Activated CD8-positive, alpha-beta memory T cell treated with anti-CD3 and anti-CD28 coated beads, Interleukin-2, amount 50 U/mL, for 48 hours (primary cell): ENCODE measurements around the gene ITGB1.
A peak's percentile ranks its signal among the peaks of the same experiment; 100 is the strongest.
"Not testable (repeated sequence)": the region's sequence is repeated elsewhere in the genome, so short reads cannot be mapped to it uniquely, and the experiment has no call there.

Experiments
- DNase-seq: peaks from one replicate; pipeline ENCODE4 v3.0.0-alpha.2; 2020

ITGB1 gene

DNA sequence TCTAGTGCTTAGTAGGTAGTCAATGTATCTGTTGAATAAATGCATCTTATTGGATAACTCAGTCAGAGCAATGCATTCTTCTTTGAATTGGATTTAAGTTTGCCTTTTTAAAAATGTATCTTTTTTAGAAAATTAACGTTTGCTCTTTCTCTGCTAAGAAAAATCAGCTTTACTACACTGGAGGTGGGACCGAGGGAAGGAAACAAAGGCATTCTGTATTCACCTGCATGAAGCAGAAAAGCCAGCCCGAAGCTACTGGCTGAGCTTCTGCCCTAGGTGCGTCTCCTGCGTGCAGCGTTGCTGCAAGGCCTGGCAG, 22.2 kb upstream of the ITGB1 start:
- DNase-seq: no peak

DNA sequence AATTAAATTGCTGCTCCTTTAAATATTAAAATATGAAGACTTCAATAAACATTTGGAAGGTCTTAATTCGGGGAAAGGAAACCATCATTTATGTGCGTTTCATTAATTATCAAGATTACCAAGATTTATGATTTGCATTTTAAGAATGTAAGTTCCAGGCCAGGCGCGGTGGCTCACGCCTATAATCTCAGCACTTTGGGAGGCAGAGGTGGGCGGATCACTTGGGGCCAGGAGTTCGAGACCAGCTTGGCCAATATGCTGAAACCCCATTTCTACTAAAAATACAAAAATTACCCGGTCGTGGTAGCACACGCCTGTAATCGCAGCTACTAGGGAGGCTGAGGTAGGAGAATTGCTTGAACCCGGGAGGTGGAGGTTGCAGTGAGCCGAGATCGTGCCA, 21.7 kb upstream of the ITGB1 start:
- DNase-seq: not testable (repeated sequence)

DNA sequence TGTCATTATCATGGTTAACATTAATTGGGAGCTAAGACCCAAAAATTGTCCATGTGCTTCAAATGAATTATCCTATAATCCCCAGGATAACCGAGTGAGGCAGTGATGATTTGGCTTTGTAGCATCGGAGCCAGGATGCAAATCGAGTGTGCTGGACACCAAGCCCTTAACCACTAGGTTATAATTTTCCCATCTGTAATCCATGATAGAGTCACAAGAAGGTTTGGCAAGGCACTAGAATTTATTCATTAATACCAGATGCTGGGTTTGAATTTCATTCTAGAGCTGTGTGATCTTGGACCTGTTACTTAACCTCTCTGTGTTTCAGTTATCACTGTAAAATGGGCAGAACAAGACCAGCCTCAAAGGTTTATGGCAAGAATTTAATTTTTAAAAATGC, 21.0 kb upstream of the ITGB1 start:
- DNase-seq: no peak

DNA sequence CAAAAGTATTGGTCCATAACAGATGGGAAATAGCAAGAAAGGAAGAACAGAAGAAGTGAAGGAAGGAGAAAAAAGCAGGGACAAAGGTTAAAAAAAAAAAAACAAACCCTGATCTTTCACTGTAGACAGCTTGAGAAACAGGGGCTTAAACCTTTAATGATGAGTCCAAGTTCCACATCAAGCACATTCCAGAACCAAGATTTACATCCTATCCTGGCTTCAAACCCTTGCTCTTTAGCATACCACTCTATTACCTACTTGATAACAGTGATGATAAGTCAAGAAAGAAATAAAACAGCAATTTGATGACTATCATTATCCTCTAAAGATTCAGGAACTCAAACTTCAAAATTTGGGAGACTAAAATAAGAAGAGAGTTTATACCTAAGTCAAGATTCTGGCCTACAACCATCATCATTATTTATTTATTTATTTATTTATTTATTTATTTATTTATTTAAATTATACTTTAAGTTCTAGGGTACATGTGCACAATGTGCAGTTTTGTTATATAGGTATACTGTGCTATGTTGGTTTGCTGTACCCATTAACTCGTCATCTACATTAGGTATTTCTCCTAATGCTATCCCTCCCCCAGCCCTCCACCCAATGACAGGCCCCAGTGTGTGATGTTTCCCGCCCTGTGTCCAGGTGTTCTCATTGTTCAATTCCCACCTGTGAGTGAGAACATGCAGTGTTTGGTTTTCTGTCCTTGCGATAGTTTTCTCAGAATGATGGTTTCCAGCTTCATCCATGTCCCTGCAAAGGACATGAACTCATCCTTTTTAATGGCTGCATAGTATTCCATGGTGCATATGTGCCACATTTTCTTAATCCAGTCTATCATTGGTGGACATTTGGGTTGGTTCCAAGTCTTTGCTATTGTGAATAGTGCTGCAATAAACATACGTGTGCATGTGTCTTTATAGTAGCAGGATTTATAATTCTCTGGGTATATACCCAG, 20.1 kb upstream of the ITGB1 start:
- not testable (repeated sequence) for DNase-seq

DNA sequence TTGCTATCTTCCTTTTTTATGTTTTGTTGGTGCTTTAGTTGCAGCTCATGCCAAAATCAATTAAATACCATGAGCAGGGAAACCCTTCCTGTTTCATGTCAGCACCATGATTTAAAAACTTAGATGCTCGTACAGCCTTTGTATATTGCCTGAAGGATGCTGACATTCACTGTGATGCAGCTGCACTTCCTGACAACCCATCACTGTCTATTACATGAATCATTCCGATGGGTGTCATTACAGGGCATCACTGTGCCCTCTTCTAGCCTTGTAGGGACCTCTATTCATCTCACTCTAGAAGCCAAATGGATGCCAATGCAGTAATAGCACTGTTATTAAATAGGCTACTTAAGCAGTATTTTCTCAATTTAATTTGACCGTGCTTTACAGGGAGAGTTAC, 18.3 kb upstream of the ITGB1 start:
- DNase-seq: no peak

DNA sequence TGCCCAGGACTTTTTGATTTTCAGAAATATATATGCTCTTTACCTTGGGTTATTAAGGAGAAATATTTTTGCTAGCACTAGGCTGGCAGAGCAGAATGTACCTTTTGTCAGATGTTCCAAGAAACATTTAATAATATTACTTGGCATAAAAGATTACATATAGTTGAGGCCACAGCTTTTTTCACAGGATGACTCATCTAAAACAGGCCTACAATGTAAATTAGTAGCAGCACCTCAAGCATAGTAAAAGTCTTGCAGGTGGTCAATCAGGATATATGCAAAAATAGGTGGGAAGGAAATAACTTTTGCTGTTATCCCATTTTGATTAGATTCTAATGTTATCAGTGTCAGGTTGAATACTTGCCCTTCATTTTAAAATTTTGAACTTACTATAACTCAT, 14.9 kb upstream of the ITGB1 start:
- DNase-seq: no peak

DNA sequence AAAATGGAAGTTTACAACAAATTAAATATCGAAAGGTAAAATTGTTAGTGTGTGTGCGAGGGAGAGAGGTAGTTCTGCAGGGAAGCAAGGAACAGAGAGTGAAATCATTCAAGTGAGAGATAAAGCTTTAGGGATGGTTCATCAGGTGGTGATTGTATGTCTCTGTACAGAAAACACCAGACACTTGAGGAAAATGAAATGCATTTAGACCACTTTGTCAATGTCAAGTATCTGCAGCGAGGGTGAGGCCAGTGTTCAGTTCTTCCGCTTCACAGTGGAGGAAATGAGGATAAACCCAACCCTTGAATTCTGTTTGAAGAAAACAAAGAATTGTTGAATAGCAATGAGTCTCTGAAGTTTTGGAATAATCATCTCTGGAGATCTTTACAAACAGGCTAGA, 14.4 kb upstream of the ITGB1 start:
- DNase-seq: no peak

DNA sequence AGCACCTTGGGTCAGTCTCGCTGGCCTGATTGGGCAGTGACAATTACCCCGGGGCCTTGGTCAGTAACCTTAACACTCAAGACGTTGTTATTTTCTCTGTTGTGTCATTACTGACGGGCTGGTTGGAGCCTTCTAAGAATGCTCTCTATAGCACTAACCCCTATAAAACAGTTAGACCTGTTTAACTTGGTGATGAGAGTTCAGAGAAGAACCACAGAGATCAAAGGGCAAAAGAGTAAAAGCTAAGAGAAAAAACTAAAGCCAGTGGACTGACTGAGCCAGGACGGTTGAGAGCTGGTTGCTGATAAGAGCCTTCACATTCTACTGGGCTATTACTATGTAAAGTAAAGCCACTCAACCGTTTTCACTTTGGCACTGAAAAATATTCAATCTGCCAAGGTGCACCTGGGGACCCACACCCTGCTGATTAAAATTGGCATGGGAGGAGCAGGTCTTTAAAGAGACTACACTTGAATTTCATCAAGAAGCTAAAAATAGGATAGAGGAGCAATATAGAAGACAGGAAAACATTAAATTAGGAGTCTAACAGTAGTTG, 13.6 kb upstream of the ITGB1 start:
- no peak for DNase-seq

DNA sequence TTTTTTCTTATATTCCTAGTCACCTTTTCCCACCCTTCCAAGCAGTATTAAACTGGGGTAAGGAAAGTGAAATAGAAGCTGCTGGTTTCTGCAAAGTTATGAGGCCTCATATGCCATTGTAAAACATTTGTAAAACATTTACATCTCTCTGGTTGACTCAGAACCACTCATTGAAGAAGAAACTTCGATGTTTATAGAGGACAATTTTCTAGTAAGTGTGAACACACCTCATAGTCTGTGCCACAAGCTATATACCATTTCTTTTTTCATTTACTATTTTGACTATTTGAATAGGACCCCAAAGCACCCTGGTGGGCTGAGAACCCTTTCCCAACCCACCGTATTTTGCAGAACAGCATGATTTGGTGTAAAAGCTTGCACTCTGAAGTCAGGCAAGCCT, 12.9 kb upstream of the ITGB1 start:
- no peak for DNase-seq

DNA sequence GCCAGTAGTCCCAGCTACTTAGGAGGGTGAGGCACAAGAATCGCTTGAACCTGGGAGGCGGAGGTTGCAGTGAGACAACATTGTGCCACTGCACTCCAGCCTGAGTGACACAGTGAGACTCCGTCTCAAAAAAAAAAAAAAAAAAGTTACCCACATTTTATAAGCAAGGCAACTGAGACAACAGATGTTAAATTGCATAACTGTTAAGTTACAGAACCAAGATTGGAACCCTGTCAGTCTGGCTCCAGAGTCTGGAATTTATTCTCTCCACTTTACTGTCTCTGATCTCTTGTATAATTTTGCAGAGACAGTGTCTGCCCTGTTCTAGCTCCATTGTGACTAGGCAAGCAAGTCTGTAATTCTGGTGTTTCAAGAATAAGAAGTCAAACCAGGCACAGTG, 6.2 kb upstream of the ITGB1 start:
- no peak for DNase-seq

DNA sequence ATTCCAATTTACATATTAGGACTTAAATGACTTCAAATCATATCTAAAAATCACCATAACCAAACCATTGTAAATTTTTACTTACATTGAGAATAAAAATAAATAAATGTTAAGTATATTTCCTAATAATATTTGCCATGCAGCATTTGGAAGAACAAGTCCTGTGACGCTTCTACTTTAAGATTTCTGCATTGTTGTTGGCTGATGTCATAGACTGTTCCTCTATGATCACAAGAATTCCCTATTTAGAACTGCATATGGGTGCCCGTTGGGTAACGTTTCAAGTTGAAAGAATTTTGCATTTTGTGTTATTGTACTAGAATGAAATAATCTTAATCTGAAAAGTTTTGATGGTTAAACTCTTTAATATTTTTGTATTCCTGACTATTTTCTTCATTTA, 5.1 kb upstream of the ITGB1 start:
- DNase-seq: no peak

DNA sequence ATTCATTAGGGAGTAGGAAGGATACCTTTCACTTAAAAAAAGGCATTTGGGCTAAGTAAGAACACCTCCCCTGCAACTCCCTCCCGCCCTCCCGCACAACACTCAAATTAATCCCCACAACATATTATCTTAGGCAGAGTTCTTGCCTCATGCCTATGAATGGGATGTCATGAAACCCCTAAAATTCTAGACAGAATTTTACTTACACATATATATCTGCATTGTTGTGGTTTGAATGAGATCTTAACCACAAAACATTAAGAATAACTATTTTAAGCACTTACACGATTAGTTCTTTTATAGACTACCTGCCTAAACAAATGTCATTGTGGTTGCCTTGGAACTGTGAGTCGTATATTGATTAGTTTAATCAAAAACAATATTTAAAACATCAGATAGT, 4.5 kb upstream of the ITGB1 start:
- no peak for DNase-seq

DNA sequence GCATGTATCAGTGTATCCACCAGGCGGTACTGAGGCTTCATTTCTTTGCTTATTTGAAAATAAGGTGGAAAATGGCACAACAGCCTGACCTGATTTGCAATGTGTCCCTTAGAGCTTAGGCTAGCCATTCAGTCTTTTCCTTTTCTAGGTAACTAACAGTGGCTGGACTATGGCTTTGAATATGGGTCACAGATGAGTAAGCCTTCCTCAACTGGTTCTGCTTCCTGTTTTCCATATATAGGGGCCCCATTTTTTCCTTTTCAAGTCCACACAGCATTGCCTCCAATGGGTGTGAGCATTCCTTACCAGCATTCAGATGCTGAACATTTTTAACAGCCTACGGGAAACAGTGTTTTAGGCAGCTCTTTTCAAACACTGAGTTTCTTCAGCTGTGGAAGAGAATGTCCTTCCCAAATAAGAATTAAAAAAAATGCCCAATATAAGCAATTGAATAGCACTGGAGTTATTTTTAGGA, 3.9 kb upstream of the ITGB1 start:
- DNase-seq: no peak

DNA sequence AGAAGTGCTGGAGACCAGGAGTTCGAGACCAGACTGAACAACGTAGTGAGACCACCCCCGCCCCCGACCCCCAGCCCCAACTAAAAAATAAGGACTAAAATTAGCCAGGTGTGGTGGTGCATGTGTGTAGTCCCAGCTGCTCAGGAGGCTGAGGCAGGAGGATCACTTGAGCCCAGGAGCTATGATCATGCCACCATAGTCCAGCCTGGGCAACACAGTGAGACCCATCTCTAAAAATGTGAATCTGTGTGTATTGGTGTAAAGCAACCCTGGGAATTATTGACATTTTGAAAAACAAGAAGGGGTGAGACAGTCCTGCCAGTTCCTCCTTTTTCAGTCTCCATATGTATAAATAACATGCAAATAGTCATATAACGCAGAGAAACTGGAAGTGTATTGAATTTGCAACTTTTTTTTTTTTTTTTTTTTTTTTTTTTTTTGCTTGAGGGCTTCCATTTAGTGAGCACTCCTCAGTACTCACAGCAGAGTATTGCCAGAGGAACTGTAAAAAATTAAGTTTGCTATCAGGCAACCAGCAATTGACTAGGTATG, 3.4 kb upstream of the ITGB1 start:
- no peak for DNase-seq

DNA sequence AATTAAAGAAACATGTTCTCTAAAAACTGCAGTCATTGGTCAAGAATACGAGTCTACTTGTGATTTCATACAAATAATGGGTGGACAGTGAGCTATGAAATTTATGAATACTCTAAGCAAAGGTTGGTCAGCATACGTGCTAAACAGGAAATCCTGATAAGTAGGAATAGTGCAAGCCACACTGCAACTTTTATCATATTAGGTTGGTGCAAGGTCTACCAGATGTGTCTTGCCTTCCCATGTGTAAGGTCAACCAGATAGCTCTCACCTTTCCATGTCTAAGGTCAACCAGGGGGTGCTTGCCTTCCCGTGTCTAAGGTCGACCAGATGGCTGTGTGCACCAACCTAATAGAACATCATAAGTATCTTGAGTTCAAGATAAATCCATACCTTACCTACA, 2.0 kb upstream of the ITGB1 start:
- no peak for DNase-seq

DNA sequence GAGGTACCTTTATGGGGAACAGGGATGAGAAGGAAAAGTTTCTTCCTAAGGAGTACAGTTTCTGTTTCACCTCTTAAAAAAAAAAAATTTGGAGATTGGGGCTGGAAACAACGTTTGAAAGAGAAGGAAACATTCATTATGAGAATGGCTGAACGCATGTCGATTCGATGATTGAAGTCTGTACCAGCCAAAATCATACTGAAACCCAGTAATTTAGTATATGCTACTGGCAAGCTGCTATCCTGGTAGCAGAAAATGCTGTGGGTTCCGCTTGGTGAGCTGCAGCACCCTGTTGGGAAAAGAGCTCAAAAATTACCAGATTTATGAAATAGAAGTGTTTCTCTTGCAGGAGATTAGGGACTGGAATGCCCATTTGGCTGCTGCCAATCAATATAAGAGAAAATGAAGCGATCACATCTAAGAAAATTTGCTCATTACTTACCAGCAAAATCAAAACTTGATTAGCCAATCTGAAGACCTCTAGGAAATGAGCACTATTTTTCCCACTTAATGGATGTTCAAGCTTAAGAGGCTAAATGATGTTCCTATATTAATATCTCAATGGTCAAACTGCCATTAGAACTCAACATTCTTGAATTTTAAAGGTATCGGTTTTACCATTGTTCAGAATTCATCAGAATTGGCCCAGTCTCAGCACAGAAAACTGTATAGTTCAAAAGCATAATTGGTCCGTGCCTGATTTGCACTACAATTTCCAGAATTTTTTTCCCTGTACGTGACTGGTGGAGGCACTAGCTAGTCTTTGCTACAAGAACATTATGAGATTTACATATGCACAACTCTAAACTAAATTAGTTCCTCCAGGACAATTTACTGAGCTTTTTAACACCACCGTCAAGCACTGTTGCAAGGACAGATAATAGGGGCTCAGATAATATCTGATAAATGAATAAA, 1.2 kb upstream of the ITGB1 start:
- DNase-seq: no peak

DNA sequence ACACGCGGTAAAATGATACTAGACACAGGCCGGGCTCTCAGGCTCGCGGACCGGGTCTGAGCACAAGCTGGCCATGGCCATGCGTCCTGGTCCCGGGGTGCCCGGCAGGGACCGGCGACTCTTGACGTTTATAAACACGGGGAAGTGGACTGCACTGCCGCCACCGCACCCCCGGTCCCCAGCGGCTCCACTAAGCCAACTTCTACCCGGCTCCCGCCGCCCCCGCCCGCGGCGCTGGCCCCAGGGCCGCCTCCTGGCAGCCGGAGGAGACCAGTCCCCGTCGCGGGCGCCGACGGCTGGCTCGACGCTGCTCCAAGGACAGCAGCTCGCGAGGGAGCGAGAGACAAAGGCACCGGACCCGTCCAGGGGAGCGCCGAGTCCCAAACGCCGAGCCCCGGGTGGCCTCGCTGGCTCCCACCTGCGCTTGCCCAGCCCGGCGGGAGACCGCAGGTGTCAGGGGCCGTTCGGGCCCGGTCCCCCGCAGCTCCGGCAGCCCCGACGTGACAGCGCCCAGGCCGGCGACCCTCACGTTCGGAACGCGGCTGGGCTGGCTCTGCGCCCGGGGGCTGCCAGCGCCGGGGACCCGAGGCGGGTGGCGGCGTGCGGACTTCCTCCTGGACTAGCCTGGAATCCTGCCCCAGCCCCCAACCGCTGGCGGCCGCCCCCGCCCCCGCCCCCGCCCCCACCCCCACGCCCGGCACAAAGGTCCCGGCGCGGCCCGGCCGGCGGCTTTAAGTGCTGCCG, 517 bp downstream of the ITGB1 start:
- DNase-seq: peak; percentile 74

DNA sequence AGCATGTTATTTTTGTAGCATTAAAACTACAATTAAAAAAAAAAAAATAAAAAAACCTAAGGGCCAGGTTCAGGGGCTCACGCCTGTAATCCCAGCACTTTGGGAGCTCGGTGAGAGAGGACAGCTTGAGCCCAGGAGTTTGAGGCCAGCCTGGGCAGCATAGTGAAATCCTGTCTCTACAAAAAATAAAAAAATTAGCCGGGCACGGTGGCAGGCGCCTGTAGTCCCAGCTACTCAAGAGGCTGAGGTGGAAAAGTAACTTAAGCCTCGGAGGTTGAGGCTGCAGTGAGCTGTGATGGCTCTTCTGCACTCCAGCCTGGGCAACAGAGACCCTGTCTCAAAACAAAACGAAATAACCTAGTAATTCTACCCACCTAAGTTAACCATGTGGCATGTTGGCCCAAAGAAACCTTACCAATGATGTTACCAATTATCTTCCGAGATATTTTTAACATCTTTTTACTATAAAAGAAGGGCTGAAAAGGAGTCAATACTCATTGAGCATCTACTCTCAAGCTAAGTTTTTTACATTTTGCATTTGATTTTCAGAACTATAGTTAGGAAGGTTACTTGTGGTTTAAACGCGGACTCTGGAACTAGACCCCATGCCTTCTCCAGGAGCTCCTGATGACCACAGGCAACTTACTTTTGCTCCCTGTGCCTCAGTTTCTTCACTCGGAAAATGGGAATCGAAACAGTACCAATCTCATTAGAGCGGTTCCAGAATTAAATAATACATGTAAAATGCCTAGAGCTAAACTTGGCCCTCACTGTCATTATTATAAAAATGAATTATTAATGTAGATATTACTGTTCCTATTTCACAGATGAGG, 1.4 kb downstream of the ITGB1 start:
- DNase-seq: no peak

DNA sequence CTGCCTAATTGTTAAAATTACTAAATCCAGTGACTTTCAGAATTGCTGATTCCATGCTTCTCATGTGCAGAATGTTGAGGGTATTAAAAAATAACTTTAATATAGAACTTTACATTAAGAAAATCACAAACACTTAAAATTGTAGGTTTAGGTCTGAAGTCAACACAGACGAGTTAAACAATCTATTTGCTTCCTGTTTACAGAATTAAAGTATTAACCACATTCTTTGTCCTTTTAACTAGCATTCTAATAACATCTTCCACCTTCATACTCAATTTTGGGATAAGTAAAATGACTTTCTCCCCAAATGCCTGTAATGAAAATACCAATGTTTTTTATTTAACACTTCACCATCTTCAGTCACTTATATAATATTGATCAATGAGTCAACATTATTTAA, 2.2 kb downstream of the ITGB1 start:
- DNase-seq: no peak

DNA sequence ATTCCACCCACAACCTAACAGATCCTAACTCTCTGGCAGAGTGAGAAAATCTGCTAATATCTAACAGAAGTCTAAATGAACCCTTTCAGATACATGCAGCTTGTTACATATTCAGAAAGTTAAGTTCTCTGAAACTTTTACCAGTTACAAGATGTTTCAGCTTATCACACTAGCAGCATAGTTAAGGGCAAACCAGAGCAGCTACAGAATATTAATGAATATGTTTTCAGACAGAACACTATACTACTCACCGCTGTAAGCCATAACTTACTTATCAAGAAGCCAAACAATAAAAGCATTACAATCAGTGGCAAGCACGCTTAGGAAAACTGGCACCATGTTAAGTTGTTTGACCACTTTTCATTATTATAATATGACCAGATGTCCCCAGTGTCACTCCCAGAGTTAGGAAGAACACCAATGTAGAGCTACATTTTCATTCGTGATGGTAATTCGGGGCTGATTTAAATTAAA, 2.7 kb downstream of the ITGB1 start:
- DNase-seq: no peak

DNA sequence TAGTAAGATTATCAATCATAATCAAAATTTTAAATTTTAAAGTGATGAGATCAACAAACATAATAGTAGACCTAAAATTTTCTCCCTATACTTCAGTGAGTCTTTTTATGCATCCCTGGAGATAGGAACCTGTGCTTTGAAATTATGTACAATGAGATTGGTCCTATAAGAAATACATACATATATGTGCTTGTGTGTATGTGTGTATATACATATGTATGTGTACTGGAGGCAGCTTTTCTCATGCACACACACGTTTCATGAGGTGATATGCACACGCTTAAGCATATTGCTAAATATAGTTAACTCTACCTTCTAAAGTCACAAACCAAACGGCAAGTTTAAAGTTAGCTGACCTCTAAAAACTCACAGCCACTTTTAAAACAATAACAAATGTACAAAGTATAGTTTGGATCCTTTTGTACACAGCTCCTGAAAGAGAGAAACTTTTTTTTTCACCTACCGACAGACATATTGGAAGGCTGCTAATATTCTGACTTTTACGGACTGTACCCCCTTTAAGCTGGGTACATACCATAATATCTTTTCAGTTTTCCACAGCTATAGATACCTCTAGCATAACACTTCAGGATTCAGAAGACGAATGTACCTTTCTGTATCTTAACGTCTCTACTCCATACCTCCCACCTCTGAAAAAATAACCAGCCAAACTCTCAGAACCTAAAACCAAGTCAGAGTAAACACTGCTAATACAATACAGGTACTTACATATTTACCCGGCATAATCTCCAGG, 3.3 kb downstream of the ITGB1 start:
- DNase-seq: no peak
